ENCODE measurements around the gene ABCA1. TPM values are rescaled to one million over a fixed set of nuclear protein-coding genes. Genes with fewer than 3 reads are reported as not detected.

ABCA1 gene
- total RNA-seq, result 36.0 and 38.0 TPM in 2 replicates

DNA sequence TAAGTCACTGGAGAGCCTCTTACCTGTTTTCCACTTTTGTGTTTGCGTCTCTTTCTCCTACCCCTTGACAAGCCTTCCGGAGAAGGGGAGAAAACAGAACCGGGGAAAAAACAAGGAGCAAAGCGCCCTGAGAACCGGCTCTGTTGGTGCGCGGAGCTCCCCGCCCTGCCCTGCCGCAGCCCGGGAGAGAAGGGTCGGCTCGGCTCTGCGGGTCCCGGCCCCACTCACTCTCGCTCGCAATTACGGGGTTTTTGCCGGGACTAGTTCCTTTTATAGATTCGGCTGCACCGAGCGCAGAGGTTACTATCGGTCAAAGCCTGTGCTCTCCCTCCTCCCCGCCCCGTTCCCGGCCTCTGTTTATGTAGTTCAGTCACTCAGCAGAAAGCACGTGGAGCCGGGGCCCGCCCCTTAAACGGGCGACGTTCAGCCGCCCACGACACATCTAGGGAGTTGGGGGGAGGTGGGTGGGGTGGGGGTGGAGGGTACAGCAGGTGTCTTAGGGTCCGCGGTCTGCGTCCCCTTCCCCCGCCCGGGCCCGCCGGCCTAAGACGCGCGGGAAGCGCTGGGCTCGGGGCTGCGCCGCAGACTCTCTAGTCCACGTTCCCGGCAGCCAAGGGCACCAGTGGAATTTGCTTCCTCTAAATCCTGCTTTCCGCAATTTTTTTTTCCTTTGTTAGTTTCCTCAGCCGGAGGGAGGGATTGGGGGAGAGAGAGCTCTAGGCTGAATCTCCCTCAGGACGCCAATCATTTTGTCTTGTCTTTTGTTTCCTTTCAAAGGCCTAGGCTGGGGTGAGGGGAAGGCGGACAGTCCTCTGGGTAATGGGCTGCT is at the start of gene ABCA1:
TSS of gene ABCA1 (minus strand) at position 244 of the 829 bp plus-strand sequence. CDS start 24,476 bp downstream, outside the sequence.

GRCh38 chr9:104747565-104748358 is 180.2 kb downstream of the ABCA1 start, which contains the start of gene NIPSNAP3A:
Gene NIPSNAP3A, plus strand, starts transcription at chr9:104747683. Its CDS starts 110 bp downstream, at chr9:104747793.

Other genes with a start within 250 kb of the ABCA1 start
- not detected in 2 replicates for gene OR13D1, start 233.6 kb downstream of the ABCA1 start, total RNA-seq
- gene NIPSNAP3A, start 180.5 kb downstream of the ABCA1 start, total RNA-seq, result 20.8 and 21.7 TPM in 2 replicates
- gene NIPSNAP3B, start 164.0 kb downstream of the ABCA1 start, total RNA-seq, result 0.49 and 1.5 TPM in 2 replicates

Measured in mesangial cell (primary cell).